Stomach (tissue), 9 donors: Measurements from ENCODE around the gene PSME1. TPM values are rescaled to one million over a fixed set of nuclear protein-coding genes. Genes with fewer than 3 reads are reported as not detected.

Experiments
- DNase-seq, 2 donors: peaks; one replicate each; pipeline versions ENCODE4 v3.0.0 to v3.0.0-alpha.2; 2013 to 2019
- H3K27ac ChIP-seq, 5 donors: fragments of 200-600 bp in 4 of 5; sonication (generic) in 4 of 5; one replicate each; pipeline ENCODE4 v1.5.1; 2013 to 2019; ENCODE audit warnings: mild to moderate bottlenecking in 1 of 5, moderate library complexity in 1 of 5
- H3K27me3 ChIP-seq, 3 donors: fragments of 200-600 bp; sonication (generic); one replicate each; pipeline ENCODE4 v1.5.1; 2017 to 2019; ENCODE audit warnings: mixed run types in 1 of 3
- H3K36me3 ChIP-seq, 4 donors: fragments of 200-600 bp; sonication (generic); 1 replicate in 3 of 4; 2 replicates in 1 of 4; pipeline ENCODE4 v1.5.1; 2016 to 2019
- H3K4me1 ChIP-seq, 4 donors: fragments of 200-600 bp; sonication (generic); one replicate each; pipeline ENCODE4 v1.5.1; 2016 to 2019
- H3K4me3 ChIP-seq, 4 donors: fragments of 200-600 bp; sonication (generic) in 3 of 4; one replicate each; pipeline ENCODE4 v1.5.1; 2016 to 2019; ENCODE audit warnings: mild to moderate bottlenecking in 1 of 4
- H3K9me3 ChIP-seq, 4 donors: fragments of 200-600 bp; sonication (generic); one replicate each; pipeline ENCODE4 v1.5.1; 2016 to 2019
- EP300 ChIP-seq: sonication (generic); formaldehyde crosslinking; IDR thresholded peaks from one replicate; pipeline ENCODE4 v1.6.1; 2017; ENCODE audit warnings: antibody characterized with exemption
- POLR2A ChIP-seq, 4 donors: fragments of 450-650 bp; IDR thresholded peaks; one replicate each; pipeline ENCODE4 v1.6.1; 2016; ENCODE audit warnings: antibody characterized with exemption in 4 of 4, control low read depth in 2 of 4, mild to moderate bottlenecking in 1 of 4, moderate library complexity in 1 of 4
- POLR2AphosphoS5 ChIP-seq, 3 donors: sonication (generic); formaldehyde crosslinking; IDR thresholded peaks; one replicate each; pipeline ENCODE4 v1.6.1; 2016; ENCODE audit warnings: antibody characterized with exemption in 3 of 3
- WGBS, 5 donors: extraction: QIAGEN DNeasy Blood & Tissue Kit in 3 of 5; methylation state at CpG; one replicate each; pipeline versions ENCODE4 v1.1.5 to v1.1.7; 2013 to 2018; 5-methylcytosine and 5-hydroxymethylcytosine counted together
- intact Hi-C: fragments of 100-400 bp; cut with DNase I; formaldehyde crosslinking; loops from one replicate; pipeline ENCODE4 v1.15.1; 2023; ENCODE audit warnings: low total_unique reads
- polyA plus RNA-seq, 3 donors: library from polyadenylated mRNA; stranded (reverse); fragments of 200-250 nt; gene quantifications; one replicate each; pipeline ENCODE4 v1.2.3, GENCODE V29; 2013
- total RNA-seq, 5 donors: library from RNA; depleted of rRNA; stranded (reverse); fragments of >200 nt; gene quantifications; one replicate each; pipeline versions ENCODE4 v1.1.0 to v1.2.3, GENCODE V29; 2014 to 2016
- TF ChIP-seq, protein P1 (sequence below), 7 experiments: fragments of 450-650 bp in 4 of 7; fragments of 200-600 bp in 3 of 7; sonication (generic) in 3 of 7; IDR thresholded peaks; one replicate each; pipeline ENCODE4 v1.5.1; 2016 to 2019; ENCODE audit warnings: antibody characterized with exemption in 7 of 7, control low read depth in 2 of 7, mild to moderate bottlenecking in 1 of 7
- donor health status: healthy with polysubstance abuse.
- donor health status: Bipolar disorder and iron deficiency.
- donor health status: healthy.

Gene PSME1
- total and polyA plus RNA-seq, 8 donors: 38.5 to 322 (median 114) TPM

GRCh38 chr14:24145219-24145618, 9.2 kb downstream of the PSME1 start:
- 82 to 96% (median 93%) methylated on average over 2 of the region's 2 CpGs for WGBS, 5 donors
- Histone ChIP-seq H3K9me3 (no peaks in the 10 kb centered on the region), H3K27ac (peak overlapping the region; percentile 91 to 98 (median 97)), H3K36me3 (peaks cover 5 to 33% (median 30%) of the 10 kb centered on the region in 4 donors), H3K27me3 (no peaks in the 10 kb centered on the region), H3K4me1 (peaks cover 31 to 70% (median 63%) of the 10 kb centered on the region in 4 donors), H3K4me3 (peak overlapping the region in 2 of 4 donors; percentile 76 to 84)
- DNase-seq: no peak
- intact Hi-C loops: no loop called here
- TF ChIP-seq, protein P1, sequence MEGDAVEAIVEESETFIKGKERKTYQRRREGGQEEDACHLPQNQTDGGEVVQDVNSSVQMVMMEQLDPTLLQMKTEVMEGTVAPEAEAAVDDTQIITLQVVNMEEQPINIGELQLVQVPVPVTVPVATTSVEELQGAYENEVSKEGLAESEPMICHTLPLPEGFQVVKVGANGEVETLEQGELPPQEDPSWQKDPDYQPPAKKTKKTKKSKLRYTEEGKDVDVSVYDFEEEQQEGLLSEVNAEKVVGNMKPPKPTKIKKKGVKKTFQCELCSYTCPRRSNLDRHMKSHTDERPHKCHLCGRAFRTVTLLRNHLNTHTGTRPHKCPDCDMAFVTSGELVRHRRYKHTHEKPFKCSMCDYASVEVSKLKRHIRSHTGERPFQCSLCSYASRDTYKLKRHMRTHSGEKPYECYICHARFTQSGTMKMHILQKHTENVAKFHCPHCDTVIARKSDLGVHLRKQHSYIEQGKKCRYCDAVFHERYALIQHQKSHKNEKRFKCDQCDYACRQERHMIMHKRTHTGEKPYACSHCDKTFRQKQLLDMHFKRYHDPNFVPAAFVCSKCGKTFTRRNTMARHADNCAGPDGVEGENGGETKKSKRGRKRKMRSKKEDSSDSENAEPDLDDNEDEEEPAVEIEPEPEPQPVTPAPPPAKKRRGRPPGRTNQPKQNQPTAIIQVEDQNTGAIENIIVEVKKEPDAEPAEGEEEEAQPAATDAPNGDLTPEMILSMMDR (IDR thresholded peaks at IDR 0.05): no peak

GRCh38 chr14:24145690-24146452, 9.9 kb downstream of the PSME1 start:
- intact Hi-C loops: no loop called here
- 4 to 10% (median 7%) methylated on average over 6 to 9 of the region's 9 CpGs for WGBS, 5 donors
- TF ChIP-seq POLR2A (IDR thresholded peaks at IDR 0.05): no peak
- no peak for TF ChIP-seq EP300
- TF ChIP-seq POLR2AphosphoS5 (IDR thresholded peaks at IDR 0.05): no peak
- TF ChIP-seq, protein P1 (IDR thresholded peaks at IDR 0.05): no peak

DNA sequence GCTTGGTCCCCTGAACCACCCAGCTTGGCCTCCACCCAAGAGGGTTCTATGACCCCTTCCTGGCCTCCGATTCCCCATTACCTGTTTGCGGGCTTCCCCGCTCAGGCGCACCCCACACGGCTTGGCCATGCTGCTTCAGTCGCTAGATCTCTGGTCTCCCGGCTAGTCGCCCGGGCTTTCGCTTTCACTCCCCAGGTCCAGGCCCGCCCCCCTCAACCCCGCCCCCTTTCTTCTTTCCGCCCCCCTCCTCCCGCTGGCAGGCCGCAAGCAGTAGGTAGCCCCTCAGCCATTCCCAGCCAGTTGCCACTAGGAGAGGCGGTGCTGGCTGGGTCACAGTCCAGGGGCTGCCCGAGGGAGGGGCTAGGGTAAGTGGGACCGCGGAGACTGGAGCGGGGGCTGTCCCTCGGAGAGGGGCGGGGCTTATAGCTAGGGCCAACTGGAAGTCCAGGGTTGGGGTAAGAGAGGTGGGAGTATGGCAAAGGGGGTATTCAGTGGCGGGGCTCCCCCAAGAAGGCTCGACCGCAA, 10.5 kb downstream of the PSME1 start, which contains the start of gene PSME2:
Gene PSME2 (minus strand): TSS at position 158 of the 525 bp plus-strand sequence. CDS start 29 bp downstream, at position 129.
- peak; percentile 95 to 98 for DNase-seq
- Histone ChIP-seq H3K4me1 (peaks cover 31 to 69% (median 55%) of the 10 kb centered on the region in 4 donors), H3K27ac (peak within 1 kb of the TSS; percentile 91 to 98 (median 97)), H3K9me3 (no peaks in the 10 kb centered on the region), H3K27me3 (no peaks in the 10 kb centered on the region), H3K36me3 (peaks cover 16 to 46% (median 43%) of the 10 kb centered on the region in 4 donors), H3K4me3 (peak within 1 kb of the TSS; percentile 76 to 96 (median 88))
- TF ChIP-seq, protein P1 (IDR thresholded peaks at IDR 0.05): no peak
- TF ChIP-seq POLR2AphosphoS5 (IDR thresholded peaks at IDR 0.05): peak in 2 of 3 donors; percentile 70 to 72
- TF ChIP-seq POLR2A (IDR thresholded peaks at IDR 0.05): no peak
- TF ChIP-seq EP300: no peak
- whole genome bisulfite sequencing, 5 donors: 0 to 2% (median 1%) methylated on average over 24 to 25 of the region's 25 CpGs
- intact Hi-C loops: no loop called here

More at GRCh38 chr14:24145690-24146452, 9.9 kb downstream of the PSME1 start:
- Histone ChIP-seq H3K4me1 (peaks cover 31 to 70% (median 57%) of the 10 kb centered on the region in 4 donors), H3K4me3 (peak overlapping the region; percentile 76 to 96 (median 88)), H3K36me3 (peaks cover 10 to 40% (median 37%) of the 10 kb centered on the region in 4 donors), H3K27ac (peak overlapping the region; percentile 91 to 98 (median 97)), H3K9me3 (no peaks in the 10 kb centered on the region), H3K27me3 (no peaks in the 10 kb centered on the region)
- DNase-seq: no peak

DNA sequence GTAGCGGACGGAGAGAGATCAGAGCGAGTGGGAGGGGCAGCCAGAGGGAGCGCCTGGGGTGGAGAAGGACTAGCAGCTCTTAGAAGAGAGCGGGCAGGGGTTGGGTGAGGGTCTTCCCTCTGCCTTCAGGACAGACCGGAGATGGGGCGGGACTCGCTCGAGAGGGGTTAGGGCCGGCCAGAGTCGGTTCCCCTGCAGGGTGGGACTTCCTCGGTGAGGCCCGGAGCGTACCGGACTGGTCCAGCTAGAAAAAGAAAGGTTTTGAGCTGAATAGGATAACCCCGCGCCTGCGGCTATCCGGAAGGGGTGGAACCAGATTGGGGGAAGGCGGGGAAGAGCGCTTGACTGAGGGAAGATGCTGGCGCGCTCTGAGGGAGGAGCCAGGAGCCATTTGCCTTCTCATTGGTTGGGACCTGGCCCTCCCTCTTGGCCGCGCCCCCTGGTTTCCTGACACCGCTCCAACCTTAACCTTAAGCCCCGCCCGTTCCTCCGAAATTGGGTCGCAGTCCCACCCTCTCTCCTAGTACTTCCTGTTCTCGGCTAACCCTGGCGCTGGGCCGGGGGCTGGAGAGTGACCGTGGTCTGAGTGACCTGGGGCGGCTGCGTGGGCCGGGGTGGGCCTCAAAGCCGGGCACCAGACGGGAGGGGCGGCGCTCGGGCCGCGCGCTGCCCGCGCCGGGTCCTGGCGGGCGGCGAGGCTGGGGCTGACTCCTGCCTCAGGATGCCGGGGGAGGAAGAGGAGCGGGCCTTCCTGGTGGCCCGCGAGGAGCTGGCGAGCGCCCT, 11.2 kb downstream of the PSME1 start, which contains the start of gene RNF31:
Gene RNF31 (plus strand): TSS at position 521 of the 783 bp plus-strand sequence. CDS start 201 bp downstream, at position 722.
- intact Hi-C loops: no loop called here
- H3K9me3 ChIP-seq: no peaks in the 10 kb centered on the region
- peak; percentile 98 to 100 for DNase-seq
- H3K4me3 ChIP-seq: peak within 1 kb of the TSS; percentile 76 to 96 (median 88)
- H3K27me3 ChIP-seq: no peaks in the 10 kb centered on the region
- peaks cover 27 to 64% (median 50%) of the 10 kb centered on the region in 4 donors for H3K4me1 ChIP-seq
- peaks cover 22 to 53% (median 50%) of the 10 kb centered on the region in 4 donors for H3K36me3 ChIP-seq
- 0 to 1% (median 0%) methylated on average over 38 to 57 of the region's 57 CpGs for WGBS, 5 donors
- no peak for TF ChIP-seq EP300
- TF ChIP-seq POLR2AphosphoS5 (IDR thresholded peaks at IDR 0.05): peak; percentile 51 to 88 (median 56)
- H3K27ac ChIP-seq: peak within 1 kb of the TSS; percentile 91 to 98 (median 97)
